AG04449 (cell line): ENCODE results near the gene HIPK2.
A peak's percentile ranks its signal among the peaks of the same experiment; 100 is the strongest.

ENCODE experiments used
- CTCF ChIA-PET: fragments of 350-600 bp; formaldehyde crosslinking; extraction: SDS; loops from one replicate; lab custom pipeline; 2021; ENCODE audit warnings: antibody characterized with exemption; lab: Yijun Ruan, JAX
- POLR2A ChIA-PET: fragments of 400-600, 350-600 bp; formaldehyde crosslinking; extraction: SDS; loops from one replicate; lab custom pipeline; 2020; ENCODE audit warnings: antibody characterized with exemption, inconsistent platforms; lab: Yijun Ruan, JAX
- DNase-seq: peaks from one replicate; pipeline ENCODE4 v3.0.0-alpha.2; 2010; ENCODE audit warnings: low read depth, low spot score
- H3K4me3 ChIP-seq: 2 replicates; pipeline ENCODE4 v1.5.1; 2011; ENCODE audit warnings: low read depth, mild to moderate bottlenecking, control low read depth, low read length
- CTCF ChIP-seq: IDR thresholded peaks from one replicate; pipeline ENCODE4 v1.5.1; 2011; ENCODE audit warnings: mild to moderate bottlenecking, moderate library complexity, low read length, control low read depth, inconsistent platforms; ENCODE audit not compliant: insufficient read depth; ENCODE audit errors: missing control alignments

The HIPK2 gene

GRCh38 chr7:139735912-139736595 lies 41.7 kb downstream of the HIPK2 start:
- no peak overlapping the region for H3K4me3 ChIP-seq
- CTCF ChIA-PET: interaction anchor here (1.5 to 2.8 kb wide), 5 partner anchors 9 to 90 kb away, joined by 3 to 12 read pairs (median 5); no protein-coding TSS in a partner anchor
- TF ChIP-seq CTCF: no peak
- DNase-seq: no peak
- POLR2A ChIA-PET: no interaction called here

- H3K4me3 ChIP-seq: no peak overlapping the region
- POLR2A ChIA-PET: no interaction called here
- no peak for DNase-seq
- CTCF ChIA-PET: interaction anchor here (2.2 kb wide), 1 partner anchor 9 kb away, joined by 5 read pairs; no protein-coding TSS in a partner anchor
- TF ChIP-seq CTCF: no peak
Measured at GRCh38 chr7:139735466-139735865, 42.3 kb downstream of the HIPK2 start.

DNA sequence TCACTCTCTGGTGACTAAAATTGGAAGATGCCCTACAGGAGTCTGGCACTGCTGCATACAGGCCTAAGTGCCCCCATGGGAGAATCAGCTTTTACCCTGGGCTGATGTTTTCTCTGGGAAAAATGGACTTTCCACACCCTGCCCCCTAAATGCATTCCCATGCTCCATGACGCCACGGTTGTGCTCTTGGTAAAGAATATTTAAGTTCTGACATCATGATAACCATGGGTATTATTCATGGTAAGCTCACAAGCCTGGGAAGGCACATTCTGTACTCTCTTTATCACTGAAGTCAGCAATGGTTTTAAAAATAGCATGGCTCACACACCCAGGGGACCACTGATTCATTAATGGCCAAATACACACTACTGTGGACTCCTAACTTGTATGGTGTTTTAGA lies 43.4 kb downstream of the HIPK2 start:
- peak; percentile 93 for DNase-seq
- TF ChIP-seq CTCF: no peak
- POLR2A ChIA-PET: interaction anchor here (0.6 to 1.2 kb wide), 2 partner anchors 232 to 260 kb away, joined by 3 to 5 read pairs; no protein-coding TSS in a partner anchor
- CTCF ChIA-PET: no interaction called here
- no peak overlapping the region for H3K4me3 ChIP-seq

GRCh38 chr7:139733751-139734150 lies 44.0 kb downstream of the HIPK2 start:
- DNase-seq: no peak
- TF ChIP-seq CTCF: no peak
- CTCF ChIA-PET: interaction anchor here (0.9 kb wide), 1 partner anchor 8 kb away, joined by 3 read pairs; no protein-coding TSS in a partner anchor
- POLR2A ChIA-PET: interaction anchor here (0.6 to 1.2 kb wide), 2 partner anchors 232 to 261 kb away, joined by 3 to 5 read pairs; no protein-coding TSS in a partner anchor
- no peak overlapping the region for H3K4me3 ChIP-seq

DNA sequence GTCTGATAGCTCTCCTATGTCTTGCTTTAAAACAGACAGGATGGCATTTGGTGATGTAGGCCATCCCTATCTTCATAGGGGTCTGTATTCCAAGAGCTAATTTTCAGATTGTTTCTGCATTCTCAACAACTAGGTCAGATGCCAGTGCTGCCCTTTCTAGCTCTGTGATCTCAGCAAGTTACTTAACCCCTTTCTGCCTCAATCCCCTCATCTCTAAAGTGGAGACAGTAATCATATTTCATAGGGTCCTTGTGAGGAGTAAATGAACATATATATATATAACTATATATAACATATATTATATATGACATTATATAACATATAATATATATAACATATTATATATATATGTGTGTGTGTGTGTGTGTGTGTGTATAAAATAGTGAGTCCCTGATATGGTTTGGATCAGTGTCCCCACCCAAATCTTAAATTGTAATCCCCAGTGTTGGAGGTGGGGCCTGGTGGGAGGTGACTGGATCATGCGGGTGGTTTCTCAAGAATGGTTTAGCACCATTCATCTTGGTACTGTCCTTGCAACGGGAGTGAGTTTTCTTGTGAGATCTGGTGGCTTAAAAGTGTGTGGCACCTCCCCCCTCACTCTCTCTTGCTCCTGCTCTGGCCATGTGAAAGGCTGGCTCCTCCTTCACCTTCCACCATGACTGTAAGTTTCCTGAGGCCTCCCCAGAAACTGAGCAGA lies 45.2 kb downstream of the HIPK2 start:
- CTCF ChIA-PET: interaction anchor here (0.7 to 1.9 kb wide), 2 partner anchors 86 to 274 kb away, joined by 3 to 4 read pairs; no protein-coding TSS in a partner anchor
- no peak for DNase-seq
- no peak overlapping the region for H3K4me3 ChIP-seq
- POLR2A ChIA-PET: no interaction called here
- no peak for TF ChIP-seq CTCF
